Activated T-cell treated with anti-CD3 and anti-CD28 coated beads for 1 hour (primary cell): ENCODE data around the gene NEO1.
"Not testable (repeated sequence)": the region's sequence is repeated elsewhere in the genome, so short reads cannot be mapped to it uniquely, and the experiment has no call there.

Experiments used
- DNase-seq: peaks from one replicate; pipeline ENCODE4 v3.0.0-alpha.2; 2020; ENCODE audit warnings: low read depth

The NEO1 gene

DNA sequence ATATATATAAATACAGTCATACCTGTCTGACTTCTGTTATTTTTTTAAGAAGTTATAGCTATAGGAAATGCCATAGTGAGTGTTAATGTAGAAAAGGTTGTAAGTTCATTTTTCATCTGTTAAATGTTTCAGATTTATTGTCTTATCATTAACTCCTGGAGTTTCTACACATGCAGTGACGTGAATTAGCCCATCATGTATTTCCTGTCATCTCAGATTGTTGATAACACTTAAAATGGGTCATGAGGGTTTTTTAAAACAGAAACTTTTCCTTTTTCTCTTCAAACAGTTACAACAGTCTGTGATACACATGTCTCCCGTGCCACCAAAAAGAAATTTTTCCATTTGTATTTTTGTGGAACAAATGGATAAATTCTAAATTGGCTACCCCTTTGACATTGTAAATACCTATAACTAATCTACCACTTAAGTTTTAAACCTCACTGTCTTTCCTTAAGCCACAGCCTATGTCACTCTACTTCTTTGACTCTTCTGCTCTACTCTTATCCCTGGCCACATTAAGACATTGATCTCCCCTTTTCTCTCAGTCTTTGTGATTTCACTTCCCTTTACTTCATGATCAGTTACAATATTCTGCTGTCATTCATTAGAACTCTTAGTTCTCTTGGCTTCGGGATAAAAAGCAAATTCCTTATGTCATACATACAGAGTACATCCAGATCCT, 89.1 kb downstream of the NEO1 start:
- DNase-seq, result no peak

DNA sequence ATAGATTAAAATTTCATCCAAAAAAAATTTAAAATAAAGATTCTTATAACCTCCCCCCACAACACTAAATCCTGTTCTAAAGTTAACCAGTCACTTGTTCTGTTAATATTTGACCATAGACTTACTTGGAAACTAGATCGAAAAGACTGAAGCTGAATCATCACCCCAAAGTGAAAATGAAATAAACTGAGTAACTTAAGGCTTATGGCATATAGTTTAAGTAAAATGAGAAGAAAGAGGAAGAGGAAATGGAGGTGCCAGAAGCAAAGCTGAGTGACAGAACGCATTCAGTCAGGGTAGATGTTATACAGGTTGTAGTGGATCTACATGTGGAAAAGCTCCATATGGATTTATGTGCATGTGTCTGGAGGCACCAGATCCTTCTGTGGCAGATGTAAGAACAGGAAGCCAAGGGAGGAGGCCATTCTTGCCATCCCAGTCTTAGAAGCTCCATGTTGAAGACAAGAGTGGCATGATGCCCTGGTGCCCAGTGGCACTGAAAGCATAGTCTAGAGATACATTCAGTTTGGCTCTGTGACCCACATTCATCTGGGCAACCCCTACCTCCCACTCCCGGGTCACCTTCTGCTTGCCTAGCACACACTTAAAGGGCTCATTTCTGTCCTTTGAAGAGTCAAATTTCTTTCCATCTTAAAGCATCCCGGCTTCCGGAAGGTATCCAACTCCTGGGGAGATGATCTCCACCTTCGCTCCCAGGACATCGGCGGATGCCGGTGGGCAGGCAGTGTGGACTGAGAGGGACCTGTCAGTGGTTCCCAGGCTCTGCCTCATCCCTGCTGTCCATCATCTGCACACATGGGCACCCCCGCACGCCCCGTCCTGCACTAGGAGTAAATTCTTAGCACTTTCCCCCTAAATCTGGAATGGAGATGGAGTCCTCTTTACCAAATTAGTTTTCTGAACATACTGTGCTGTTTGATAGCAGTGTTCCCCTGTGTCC, 90.8 kb downstream of the NEO1 start:
- no peak for DNase-seq

DNA sequence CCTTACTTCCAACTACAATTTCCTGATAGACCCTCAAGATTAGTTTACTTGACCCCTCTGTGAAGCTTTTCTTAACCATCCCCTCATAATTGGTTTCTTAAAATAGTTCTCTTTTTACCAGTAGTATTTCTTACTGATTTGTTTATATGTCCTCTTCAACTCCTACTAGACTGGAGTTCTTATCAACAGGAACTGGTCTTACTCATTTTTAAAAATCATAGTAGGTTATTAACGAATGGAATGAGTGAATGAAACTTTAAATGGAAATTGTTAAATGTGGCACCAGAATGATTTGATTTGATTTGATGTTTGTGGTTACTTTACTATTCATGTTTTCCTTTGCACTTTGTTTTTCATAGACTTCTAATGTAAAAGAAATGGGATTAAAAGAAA, 91.5 kb downstream of the NEO1 start:
- DNase-seq, result no peak

DNA sequence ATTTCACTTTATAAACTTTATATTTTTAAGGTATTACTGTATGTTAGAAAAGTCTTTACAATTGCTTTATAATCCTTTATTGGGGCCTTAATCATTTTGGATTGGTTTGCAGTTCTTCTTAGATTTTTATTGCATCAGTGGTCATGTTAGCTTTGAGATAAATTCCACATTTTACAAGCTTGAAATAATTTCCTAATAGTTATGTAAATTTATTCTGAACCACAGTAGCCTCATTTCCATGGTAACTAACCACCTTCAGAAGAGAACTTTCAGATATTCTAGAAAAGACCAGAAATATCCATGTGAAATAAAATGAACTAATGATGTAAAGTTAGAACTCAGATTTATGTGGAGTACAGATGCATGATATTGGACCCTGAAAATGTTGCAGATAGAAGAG, 94.2 kb downstream of the NEO1 start:
- no peak for DNase-seq

DNA sequence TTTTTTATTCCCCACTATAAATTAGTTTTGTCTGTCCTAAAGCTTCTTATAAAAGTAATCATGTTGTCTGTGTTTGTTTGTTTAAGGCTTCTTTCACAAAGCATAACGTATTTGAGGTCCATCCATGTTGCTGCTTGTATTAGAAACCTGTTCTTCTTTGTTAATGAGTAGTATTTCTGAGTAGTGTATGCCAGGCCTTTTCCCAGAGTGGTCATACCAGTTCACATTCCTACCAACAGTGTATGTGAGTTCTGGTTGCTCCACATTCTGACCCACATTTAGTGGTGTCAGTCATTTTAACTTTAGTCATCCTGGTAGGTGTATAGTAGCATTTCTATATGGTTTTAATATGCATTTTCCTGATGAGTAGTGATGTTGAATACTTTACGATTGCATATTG, 98.6 kb downstream of the NEO1 start:
- no peak for DNase-seq

DNA sequence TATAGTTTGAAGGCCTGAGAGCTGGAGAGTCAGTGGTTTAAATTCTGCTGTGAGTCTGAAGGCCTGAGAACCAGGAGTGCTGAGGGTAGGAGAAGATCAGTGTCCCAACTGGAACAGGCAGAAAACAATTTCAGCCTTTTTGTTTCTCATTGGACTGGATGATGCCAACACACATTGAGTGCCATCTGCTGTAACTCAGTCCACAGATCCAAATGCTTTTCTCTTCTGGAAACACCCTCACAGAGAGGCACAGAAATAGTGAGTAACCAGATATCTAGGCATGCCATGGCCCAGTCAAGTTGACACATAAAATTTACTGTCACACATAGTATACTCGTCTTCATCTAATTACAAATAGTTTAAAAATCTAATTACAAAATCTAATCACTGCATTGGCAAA, 100.8 kb downstream of the NEO1 start:
- no peak for DNase-seq

DNA sequence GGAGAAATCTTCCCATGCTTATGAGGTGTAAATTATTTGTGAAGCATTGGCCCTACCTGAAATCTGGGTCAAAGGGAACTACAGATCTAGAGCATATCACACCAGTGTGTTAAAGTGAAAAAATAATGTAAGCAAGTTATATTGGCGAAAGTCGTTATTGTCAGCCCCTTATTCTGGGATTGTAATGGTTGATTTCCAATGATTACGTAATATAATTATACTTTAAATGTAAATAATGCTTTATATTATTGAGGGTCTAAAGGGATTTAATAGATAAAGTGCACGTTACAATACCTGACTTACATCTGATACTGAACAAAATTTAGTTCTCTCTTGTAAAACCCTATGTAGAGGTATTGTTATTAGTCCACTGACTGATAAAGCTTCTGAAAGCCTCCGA, 101.2 kb downstream of the NEO1 start:
- DNase-seq, result no peak

DNA sequence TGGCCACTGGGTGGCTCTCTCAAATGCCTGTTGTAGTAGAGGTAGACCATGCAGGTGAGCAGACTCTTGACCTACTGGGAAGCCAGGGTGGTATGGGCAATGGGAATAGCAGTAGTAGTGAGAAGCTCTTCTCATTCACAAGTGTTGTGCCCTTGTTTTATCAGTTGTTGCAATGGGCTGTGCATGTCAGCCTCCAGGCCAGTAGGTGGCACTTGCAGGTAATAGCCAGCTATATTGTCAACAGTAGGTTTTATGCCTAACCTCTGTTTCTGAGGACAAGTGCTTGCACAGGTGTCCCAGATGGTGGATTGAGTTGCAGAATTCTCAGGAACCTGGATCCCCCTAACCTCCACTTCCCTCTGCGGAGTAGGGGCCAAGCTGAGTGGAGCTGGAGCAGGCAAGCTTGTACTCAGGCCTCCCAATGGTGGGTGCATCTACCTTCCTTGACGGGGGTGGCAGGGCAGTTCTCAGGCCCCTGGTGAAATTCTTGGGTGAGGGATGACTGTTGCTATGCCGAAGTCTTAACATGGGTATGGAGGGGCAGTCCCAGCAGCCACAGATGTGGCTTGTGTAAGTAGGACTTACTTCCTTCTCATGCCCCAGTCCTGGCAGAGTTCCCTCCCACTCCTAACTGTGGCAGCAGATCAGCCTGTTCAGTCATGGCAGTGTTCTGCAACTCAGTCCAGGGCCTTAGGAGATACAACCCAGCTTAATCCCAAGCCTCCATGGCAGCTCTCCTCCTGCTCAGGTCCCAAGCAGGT, 104.3 kb downstream of the NEO1 start:
- DNase-seq, result no peak

DNA sequence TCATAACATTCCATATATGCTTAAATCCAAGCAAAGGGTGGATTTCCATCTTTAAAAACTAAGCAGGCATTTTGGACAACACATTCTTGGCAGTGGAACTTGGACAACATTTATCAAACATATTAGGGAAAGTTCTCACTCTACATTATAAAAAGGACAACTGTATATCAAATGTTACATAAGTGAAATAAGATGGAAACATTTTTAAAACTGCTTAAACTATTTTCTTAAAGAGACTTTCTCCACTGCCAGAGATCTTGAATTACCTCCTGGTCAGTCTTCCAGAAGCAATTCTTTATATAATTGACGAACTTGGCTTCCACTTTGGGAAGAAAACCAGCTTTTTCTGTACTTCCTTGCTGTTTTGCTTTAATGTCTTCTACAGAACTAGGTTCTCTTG, 109.3 kb downstream of the NEO1 start:
- DNase-seq, result no peak

DNA sequence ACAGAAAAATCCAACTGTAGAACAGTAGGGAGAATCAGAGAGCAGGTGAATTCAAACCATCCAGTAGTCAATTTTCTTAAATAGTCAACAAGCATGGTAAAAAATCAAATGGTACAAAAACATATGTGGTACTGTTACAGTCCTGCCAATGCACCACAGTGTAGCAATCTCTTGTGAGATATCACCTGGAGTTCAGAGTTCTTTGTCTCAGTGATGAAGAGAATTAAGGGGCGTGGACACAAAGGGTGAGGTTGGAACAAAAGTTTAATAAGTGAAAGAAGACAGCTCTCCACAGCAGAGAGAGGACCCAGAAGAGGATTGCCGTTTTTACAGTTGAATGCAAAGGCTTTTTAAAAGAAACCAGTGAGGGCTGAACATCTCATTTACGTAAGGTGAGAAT, 113.2 kb downstream of the NEO1 start:
- DNase-seq, result no peak

DNA sequence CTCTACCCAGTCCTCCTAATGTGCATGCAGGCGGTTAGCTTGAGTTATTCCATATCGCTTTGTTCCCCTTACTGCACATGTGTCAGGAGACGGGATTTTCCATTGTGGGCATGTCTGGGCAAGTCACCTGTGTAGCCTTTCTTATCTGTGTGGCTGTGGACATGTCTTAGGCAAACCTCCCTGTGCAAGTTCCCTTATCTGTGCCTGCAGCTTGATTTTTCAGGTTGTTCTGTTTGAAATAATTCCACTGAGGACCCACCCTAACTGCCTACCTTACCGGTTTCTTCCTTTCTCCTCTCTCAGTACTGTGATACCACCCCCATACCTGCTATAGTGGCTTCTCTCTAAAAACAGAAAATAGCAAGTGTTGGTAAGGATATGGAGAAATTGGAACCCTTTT, 113.6 kb downstream of the NEO1 start:
- DNase-seq, result no peak

DNA sequence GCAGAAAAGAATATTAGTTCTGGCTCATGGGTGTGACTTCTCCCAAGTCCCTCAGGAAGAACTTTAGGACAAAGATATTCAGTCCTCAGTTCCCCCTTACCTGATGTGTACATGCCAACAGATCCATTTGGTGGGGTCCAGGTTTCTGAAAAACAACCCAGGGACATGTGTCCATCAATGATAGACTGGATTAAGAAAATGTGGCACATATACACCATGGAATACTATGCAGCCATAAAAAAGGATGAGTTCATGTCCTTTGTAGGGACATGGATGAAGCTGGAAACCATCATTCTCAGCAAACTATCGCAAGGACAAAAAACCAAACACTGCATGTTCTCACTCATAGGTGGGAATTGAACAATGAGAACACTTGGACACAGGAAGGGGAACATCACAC, 114.4 kb downstream of the NEO1 start:
- DNase-seq, result not testable (repeated sequence)

DNA sequence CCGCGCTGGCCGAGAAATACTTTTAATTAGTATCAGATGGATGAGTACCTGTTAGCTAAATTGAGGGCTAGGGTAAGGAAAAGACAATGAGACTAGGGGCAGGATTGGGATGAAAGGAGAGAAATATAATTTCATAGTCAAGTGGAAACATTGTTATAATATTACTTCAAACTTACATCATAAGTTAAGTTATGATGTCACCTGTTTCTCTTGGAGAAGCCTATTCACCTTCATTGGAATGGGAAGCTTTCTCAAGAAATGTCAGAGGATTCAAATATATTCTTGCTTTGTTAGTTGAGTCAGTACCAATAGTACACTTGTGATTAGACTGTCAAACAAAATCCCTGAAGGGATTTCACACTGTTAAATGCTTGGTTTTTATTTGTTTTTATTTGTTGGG, 116.2 kb downstream of the NEO1 start:
- DNase-seq, result no peak

DNA sequence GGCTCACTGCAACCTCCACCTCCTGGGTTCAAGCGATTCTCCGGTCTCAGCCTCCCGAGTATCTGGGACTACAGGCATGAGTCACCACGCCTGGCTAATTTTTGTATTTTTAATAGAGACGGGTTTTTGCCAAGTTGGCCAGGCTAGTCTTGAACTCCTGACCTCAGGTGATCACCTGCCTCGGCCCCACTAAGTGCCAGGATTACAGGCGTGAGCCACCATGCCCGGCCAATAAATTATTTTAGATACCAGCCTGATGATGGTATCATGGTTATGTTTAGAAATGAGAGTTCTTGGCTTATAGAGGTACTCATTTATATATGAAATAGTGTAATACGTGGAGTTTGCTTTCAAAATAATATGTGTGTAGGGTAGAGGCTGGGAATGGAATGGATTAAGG, 119.4 kb downstream of the NEO1 start:
- no peak for DNase-seq

DNA sequence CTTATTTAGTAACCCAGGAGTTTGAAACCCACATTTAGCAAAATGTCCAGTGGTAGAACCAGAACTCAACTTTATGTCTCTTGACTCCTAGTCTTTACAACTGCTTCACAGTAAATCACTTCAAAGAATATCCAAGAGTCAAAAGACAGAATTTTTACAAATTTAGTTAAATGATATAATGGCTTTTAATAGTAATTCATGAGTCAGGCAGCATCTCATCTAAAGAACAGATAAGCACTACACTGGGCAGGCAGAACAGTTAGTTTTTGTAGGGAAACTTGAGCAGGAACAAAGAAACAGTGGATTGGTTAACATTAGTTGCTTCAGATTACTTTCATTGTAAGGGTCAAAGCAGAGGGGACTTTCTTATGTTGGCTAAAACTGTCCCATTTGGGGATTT, 120.2 kb downstream of the NEO1 start:
- no peak for DNase-seq

DNA sequence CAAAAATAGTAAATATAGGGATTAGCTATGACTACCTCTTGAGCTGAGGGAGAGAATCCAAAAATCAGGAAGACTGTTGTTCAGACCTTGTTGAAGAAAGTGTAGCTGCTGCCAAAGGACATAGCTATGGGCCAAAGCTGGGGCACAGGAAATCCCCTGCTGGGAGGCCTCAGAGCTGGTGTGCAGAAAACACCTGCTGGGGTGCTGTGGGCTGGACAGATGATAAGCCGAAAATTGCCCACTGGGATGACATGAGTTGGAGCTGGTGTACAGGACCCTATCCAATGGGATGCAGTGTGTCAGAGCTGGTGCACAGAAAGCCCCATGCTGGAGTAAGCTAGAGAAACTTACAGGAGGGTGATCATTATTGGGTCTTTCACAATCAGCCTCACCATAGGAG, 121.9 kb downstream of the NEO1 start:
- DNase-seq, result no peak

DNA sequence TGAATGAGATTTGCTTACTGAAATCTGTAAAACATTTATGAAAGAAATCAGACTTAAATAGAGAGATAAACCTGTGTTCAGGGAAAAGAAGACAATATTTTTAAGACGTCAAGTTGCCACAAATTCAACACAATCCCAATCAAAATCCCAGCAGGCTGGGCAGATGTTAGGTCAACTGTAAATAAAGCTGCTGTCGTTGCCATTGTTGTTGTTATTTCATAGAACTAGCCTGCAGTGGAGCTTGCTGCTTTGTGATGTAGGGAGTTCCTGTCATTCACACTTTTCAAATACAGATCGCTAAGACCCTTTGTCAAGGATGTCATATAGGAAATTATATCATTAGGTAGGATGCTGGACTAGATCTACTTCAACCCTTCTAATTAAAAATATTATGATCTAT, 123.1 kb downstream of the NEO1 start:
- DNase-seq, result no peak

DNA sequence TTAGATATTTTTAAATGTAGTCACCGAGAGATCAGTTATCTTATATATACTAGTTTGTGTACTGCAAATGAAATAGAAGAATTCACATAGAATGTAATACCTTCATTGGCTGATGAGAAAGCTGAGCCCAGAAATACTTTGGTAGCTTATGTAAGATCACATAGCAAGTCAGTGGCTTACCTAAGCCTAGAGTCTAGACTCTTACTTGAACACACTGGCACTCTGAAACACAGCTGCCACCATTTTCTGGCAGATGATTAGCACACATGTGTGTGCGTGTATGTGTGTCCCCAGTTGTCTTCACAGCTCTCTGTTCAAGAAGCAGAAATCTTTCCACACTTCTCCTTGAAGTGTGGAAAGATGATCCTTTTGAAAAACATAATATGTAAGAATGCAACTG, 124.3 kb downstream of the NEO1 start:
- no peak for DNase-seq

DNA sequence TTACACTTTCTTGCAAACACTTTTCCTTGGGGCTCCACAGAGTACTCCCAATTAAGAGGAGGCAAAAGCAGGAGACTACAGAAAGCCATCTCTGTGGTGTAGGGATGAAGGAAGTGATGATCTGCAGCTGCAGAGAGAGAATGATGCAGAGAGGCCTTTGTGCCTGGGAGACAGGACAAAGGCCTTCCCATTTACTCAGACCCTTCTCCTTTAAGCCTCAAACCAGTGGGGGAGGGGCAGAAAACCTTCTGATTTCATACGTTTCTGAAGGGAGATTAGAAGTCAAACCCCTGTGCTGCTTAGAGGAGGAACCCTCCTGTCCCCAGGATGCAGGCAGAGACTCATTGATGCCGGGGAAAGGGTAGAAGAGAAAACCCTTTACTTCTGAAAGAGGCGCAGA, 130.8 kb downstream of the NEO1 start:
- DNase-seq, result no peak

DNA sequence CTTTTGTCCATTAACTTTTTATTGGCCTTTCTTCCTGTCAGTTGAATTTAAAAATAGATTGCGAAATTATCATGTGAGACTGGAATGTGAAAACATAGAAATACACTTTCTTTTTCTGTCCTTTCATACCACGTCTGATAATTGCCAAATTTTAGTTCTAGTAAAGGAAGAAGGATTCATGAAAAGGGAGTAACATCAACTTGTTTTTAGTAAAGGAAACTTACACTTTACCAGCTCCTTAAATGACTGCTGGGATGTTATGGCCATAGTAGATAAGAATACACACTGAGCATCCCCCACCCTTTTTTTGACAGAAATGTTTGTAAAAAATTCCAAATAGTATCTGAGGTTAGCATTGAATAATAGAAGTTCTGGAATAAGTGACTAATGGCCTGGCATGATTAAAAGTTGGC, 137.9 kb downstream of the NEO1 start:
- DNase-seq, result no peak

DNA sequence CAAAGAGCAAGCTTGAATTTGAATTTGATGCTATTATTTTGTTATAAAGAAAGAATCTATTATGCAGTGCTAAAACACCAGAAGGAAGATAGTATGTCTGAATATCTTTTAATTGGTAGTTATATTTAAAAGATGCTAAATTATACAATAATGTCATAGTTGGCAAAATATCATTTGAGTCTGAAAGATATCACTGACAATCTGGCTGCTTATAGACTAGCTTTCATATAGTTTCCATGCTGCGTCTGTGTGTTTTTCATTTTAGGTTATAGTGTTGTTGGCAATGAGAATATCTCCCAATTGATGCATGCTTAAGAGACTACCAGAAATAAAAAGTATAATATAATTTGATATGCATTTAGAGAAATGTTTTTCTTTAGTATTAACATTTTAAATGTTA, 142.9 kb downstream of the NEO1 start:
- no peak for DNase-seq

DNA sequence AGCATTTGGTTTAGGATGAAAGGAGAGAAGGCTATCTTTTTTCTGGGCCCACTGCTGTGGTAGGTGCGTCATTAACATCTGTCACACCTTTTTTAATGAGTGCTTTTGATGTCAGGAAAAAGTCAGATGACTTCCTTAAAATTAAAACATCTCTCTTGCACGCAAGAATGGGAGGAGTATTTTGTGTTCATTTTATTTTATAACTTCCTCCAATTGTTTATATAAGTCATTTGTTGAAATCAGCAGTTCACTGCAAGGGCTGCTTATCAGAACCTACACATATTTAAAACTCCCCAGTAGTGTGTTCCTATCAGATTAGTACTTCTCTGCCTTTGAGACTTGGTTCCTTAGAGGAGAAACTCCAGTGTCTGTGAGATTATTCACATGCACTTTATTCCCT, 143.8 kb downstream of the NEO1 start:
- no peak for DNase-seq

DNA sequence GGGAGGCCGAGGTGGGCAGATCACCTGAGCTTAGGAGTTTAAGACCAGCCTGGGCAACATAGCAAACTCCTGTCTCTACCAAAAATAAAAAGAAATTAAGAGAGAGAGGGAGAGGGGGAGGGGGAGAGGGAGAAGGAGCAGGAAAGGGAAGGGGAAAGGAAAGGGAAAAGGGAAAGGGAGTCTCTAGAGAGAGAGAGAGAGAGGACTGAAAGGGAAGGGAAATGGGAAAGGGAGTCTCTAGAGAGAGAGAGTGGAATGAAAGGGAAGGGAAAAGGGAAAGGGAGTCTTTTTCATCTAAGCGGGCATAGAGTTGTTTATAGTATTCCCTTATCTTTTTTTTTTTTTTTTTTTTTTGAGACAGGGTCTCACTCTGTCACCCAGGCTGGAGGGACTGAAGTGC, 148.1 kb downstream of the NEO1 start:
- DNase-seq, result no peak
